HG02870 (cell line): ENCODE data around the gene WIZ.

Experiments
- ATAC-seq: cut with Tn5 transposase; IDR thresholded peaks from one replicate; pipeline ENCODE4 v1.9.1; 2021; ENCODE audit warnings: mild to moderate bottlenecking, moderate library complexity; ENCODE audit not compliant: unreplicated experiment

The WIZ gene

GRCh38 chr19:15467734-15468214 is 18.0 kb upstream of the WIZ start:
- ATAC-seq, result no peak

- peak; percentile 56 for ATAC-seq
Measured at GRCh38 chr19:15466851-15467733, 17.3 kb upstream of the WIZ start.

- ATAC-seq, result no peak
Measured at GRCh38 chr19:15464394-15465385, 14.9 kb upstream of the WIZ start, which contains the start of gene RASAL3. Gene RASAL3, minus strand, starts transcription at chr19:15464544. Its CDS starts 186 bp downstream, at chr19:15464358.

- ATAC-seq, result peak; percentile 47
Measured at GRCh38 chr19:15463861-15464371, 14.2 kb upstream of the WIZ start.

- no peak for ATAC-seq
Measured at GRCh38 chr19:15461694-15462093, 11.9 kb upstream of the WIZ start.

DNA sequence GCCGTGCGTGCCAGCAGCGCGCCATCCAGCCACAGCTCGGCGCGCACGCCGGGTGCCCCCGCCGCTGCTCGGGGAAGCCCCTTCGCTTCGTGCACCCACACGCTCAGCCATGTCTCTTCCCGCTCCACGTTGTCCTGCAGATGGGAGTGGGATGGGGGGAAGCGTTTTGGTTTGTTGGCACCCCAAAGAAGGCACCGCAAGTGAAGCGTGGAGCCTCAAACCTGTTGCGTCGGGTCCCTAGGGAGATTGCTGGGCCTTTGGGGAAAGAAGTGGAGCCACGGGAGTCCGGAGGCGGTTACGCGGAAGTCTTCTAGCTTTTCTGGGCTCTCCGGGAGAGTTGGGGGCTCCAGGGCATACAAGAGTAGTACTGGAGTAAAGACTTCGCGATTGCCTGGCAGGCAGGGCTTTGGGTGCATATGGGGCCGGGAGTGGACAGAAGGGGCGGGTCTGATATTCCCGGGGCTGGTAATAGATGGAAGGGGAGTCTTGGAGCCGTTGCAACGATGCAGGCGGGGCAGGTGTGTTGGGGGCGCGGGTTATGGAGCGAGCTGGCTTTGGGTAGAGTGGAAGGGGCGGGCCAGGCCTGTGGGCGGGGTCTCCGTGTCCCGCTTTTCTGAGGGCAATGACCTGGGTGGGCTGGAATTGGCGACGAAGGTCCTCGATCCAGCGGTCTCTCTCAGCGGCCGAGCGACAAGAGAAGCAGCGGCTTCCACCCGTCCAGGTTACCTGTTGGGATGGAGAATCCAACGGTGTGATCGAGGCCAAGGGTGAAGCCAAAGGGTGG is 8.1 kb upstream of the WIZ start:
- ATAC-seq, result no peak

DNA sequence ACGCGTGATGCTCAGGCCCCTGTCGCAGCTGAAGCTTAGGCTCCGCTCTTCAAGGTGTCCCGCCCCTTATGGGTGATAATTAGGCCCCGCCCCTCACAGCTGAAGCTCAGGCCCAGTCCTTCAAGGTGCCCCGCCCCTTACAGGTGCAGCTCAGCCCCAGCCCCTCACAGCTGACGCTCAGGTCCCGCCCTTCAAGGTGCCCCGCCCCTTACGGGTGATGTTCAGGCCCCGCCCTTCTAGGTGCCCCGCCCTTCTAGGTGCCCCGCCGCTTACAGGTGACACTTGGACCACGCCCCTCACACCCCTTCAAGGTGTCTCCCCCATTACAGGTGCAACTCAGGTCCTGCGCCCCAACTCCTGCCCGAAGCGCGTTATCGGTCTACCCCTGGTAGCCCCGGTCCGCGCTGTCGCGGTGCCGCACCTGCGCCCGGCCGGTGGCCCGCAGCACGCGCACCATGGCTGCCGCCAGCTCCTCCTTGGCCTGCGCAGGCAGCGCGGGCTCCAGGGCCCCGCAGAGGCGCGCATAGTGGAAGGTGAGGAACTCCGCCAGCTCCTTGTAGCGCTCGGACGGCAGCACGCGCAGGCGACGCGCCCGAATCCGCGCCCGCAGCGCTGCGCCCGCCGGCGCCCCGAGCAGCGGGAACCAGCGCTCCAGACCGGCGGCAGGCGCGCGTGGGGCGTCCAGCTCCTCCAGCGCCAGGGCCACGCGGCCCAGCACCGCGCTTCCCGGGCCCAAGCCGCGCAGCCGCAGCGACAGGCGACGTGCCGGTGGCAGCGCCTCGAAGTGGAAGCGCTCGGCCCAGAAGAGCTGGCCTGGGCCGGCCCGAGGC is 7.3 kb upstream of the WIZ start:
- ATAC-seq, result no peak

GRCh38 chr19:15456441-15456840 is 6.7 kb upstream of the WIZ start:
- no peak for ATAC-seq

DNA sequence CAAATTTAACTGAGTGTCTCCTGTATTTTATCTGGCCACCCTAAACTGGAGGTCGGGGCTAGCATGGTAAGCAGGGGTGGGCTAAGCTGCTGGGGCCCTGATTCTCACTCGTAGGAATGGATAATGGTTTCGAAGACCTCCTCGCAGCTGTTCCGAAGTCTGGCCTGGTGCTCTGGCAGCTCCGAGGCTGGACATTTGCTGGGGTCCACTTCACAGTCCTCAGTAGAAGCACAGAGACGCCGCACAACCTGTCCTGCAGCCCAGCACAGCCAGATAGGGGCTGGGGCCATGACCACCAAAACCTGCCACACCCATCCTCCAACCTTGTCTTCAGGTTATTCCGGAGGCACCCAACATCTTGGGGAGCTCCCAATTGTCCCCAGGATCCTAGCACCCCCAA is 6.2 kb upstream of the WIZ start:
- no peak for ATAC-seq

- no peak for ATAC-seq
Measured at GRCh38 chr19:15453906-15454860, 4.4 kb upstream of the WIZ start.

DNA sequence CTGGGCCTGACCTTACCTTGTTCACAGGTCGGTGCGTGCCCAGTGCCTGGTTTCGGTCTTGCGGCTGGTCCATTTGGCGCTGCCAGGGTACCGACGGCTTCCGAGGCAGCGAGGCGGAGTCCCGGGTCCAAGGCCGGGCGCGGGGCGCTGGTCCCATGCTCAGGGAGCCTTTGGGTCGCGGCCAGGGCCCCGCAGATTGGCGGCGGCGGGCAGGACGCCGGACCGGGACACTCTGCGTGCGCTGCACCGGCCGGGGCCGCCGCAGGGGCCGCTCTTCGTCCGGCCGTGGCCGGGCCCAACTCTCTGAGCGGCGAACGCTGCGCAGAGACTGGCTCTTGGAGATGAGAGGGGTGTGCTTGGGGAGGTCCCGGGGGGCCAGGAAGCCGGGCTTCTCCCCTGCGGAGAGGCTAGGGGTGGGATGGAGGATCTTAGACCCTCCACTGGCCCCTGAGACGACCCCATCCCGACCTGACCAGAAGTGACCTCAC is 3.4 kb upstream of the WIZ start:
- no peak for ATAC-seq

- no peak for ATAC-seq
Measured at GRCh38 chr19:15452111-15453047, 2.6 kb upstream of the WIZ start.

- ATAC-seq, result no peak
Measured at GRCh38 chr19:15450528-15450890, 753 bp upstream of the WIZ start.

DNA sequence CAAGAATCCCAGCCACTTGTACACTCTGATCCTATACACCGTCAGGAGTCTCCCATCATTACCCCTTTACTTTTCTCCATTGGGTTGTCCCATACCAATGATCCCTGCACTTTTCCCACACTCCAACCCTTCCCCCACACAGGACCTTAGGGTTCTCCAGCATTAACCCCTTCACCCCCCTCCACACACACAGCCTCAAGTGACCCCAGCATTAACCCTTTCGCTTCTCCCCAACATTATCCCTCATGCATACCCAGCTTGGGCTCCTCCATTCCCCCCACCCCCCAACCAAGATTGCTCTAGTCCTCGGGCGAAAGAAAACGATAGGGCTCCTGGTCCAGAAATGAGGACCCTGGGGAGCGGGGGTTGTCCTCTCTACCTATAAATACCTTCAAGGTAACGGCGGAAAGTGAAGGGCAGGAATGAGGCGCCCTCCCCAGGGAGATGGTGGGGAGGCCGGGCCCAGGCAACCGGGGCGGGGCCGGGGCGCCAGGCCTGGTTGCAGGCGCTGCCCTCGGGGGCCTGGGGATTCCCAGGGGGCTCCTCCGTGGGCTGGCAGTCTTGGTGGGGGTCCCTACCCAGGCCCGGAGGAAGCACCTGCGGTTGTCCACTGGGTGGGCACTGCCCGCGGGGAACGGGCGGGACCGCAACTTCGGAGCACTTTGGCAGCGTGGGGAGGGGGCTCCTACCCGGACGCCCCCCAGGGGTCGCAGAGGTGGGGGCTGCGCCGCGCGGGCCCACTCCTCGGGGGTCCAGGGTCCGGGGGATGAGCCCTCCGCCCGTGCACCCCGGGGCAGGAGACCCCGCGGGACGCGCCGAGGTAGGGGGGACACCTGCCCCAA is 757 bp downstream of the WIZ start:
- ATAC-seq, result no peak

DNA sequence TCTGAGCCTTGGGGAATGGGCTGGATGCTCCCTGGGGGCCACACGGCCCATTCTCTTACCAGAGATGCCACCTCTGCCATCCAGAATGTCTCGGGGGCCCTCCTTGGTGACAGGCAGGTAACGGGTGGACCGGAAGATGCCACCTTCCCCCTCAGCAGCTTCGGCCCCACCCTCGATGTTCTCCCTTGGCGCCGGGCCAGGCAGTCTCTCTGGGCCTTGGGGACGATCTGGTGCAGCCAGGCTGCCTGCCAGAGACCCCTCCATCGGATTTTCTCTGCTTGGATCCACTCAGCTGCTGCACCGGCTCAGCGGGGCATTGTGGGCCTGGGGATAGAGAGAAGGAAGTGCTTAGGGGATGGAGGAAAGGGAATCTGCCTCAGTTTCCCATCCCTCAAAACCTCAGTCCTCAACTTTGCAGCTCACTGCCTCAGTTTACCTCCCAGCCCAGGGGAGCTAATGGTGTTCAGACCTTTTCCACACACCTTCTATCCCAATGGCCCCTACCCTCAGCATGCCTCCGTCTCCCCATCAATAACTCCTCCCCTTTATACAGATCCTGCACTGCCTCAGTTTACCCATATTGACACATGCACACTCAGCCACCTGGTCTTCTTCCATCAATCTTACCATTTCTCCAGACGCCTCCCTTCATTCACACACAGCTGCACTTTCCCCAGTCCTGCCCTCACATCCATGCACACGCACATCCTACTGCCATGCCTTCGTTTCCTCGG is 1.5 kb downstream of the WIZ start:
- no peak for ATAC-seq

DNA sequence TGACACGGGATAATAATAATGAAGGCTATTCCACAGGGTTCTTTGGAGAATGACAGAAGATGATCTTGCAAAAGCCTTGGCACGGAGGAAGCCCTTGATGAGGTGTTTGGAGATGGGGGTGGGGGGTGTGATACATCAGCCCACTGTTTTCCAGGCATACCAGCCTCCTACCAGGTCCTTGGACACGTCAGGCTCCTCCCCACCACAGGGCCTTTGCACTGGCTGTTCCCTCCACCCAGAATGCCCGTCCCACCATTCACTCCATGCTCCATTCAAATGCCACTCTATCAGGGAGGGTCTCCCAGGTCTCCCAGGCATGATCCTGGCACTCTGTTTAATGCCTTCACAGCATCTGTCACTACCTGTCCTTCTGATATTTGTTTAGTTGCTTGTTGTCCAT is 2.7 kb downstream of the WIZ start:
- no peak for ATAC-seq
